Cardiac fibroblast (primary cell): Measurements from ENCODE around the gene TRAF3.
A peak's percentile ranks its signal among the peaks of the same experiment; 100 is the strongest.
"Not testable (repeated sequence)": the region's sequence is repeated elsewhere in the genome, so short reads cannot be mapped to it uniquely, and the experiment has no call there.

Experiments used
- DNase-seq, 2 donors: peaks; one replicate each; pipeline versions ENCODE4 v3.0.0 to v3.0.0-alpha.2; 2010; ENCODE audit warnings: low read depth in 2 of 2
- H3K4me3 ChIP-seq, 2 donors: replicated peaks in 1 of 2; 1 replicate in 1 of 2; 2 replicates in 1 of 2; pipeline ENCODE4 v1.5.1; 2011; ENCODE audit warnings: low read depth in 2 of 2, low read length in 2 of 2, mild to moderate bottlenecking in 2 of 2, moderate library complexity in 1 of 2
- TF ChIP-seq, protein P1 (sequence below): IDR thresholded peaks from one replicate; pipeline ENCODE4 v1.5.1; 2011; ENCODE audit warnings: low read depth, mild to moderate bottlenecking, low read length, inconsistent platforms

The TRAF3 gene

DNA sequence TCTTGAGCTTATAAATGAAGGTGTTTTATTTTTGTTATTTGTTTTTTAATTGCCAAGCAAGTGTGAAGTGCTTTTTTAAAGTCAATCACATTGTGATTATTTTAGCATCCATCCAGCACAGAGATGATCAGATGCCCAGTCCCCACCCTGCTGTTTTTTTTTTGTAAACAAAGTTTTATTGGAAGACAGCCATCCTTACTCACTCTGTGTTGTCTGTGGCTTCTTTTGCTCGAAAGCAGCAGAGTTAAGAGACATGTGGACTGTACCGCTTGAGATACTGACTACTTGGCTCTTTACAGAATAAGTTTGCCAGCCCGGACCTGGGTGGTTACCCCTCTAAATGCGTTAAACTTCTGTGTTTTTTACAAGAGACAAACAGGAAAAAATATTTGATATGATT, 114.3 kb downstream of the TRAF3 start:
- TF ChIP-seq, protein P1, sequence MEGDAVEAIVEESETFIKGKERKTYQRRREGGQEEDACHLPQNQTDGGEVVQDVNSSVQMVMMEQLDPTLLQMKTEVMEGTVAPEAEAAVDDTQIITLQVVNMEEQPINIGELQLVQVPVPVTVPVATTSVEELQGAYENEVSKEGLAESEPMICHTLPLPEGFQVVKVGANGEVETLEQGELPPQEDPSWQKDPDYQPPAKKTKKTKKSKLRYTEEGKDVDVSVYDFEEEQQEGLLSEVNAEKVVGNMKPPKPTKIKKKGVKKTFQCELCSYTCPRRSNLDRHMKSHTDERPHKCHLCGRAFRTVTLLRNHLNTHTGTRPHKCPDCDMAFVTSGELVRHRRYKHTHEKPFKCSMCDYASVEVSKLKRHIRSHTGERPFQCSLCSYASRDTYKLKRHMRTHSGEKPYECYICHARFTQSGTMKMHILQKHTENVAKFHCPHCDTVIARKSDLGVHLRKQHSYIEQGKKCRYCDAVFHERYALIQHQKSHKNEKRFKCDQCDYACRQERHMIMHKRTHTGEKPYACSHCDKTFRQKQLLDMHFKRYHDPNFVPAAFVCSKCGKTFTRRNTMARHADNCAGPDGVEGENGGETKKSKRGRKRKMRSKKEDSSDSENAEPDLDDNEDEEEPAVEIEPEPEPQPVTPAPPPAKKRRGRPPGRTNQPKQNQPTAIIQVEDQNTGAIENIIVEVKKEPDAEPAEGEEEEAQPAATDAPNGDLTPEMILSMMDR = no peak
- peak; percentile 58 to 59 for DNase-seq
- H3K4me3 ChIP-seq = no peak overlapping the region

DNA sequence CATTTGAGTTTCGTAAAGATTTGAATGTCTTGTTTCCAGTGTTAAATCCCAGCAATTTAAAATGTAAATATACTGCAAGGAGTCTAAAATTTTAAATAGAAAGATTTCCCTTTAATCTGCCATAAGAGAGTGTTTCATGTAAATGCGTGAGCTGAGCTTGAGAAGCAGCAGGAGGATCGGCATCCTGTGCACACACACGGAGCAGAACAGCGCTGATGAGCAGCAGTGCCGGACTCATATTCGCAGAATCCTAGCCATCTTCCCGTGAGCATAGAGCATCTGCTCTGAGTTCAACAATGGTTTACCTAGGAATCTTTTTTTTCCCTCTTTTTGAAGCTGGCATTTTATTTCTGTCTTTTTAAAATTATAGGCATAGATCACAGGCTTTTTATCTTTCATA, 115.4 kb downstream of the TRAF3 start:
- H3K4me3 ChIP-seq = no peak overlapping the region
- no peak for DNase-seq
- TF ChIP-seq, protein P1 = no peak

GRCh38 chr14:102893452-102893851, 116.2 kb downstream of the TRAF3 start:
- H3K4me3 ChIP-seq = no peak overlapping the region
- TF ChIP-seq, protein P1 = no peak
- peak; percentile 93 to 96 for DNase-seq

- not testable (repeated sequence) for H3K4me3 ChIP-seq, DNase-seq
These were observed 119.5 kb downstream of the TRAF3 start for GRCh38 chr14:102896735-102897134.

GRCh38 chr14:102897299-102898027, 120.2 kb downstream of the TRAF3 start:
- TF ChIP-seq, protein P1 = no peak
- no peak overlapping the region for H3K4me3 ChIP-seq
- DNase-seq = no peak

- DNase-seq = no peak
- no peak overlapping the region for H3K4me3 ChIP-seq
- TF ChIP-seq, protein P1 = no peak
These were observed 121.0 kb downstream of the TRAF3 start for GRCh38 chr14:102898298-102898697.

DNA sequence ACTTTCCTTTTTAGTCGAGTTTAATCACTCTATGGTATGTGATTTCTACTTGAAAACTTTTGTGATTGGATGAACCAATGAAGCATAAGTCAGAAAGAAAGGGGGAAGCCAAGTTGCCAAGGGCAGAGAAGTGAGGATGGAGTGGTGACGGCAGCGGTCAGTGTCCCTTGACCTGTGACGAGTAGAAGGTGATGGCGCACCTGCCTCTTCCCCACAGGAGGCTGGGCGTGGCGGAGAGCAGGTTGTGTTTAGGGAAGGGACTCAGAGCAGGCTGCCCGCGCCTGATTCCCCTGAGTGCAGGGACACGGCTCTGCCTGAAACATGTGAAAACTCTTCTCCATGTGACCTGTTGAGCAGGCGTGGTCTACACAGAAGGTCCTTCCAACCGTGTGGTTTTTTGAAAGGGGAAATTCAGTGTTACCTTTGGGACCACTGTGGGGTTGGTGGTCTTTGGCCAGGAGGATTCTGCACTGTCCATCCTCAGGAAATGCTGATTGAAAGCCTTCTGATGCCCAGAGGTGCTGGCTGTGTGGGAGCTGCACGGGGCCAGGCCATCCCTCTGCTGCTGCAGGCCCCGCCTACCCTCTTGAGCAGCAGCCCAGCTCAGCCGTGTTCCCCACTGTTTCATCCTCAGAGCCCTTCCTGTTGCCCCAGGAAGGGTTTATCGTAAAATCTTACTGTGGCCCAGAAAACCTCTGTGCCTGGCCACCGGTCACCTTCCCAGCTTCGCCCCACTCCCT, 121.7 kb downstream of the TRAF3 start:
- H3K4me3 ChIP-seq = no peak overlapping the region
- TF ChIP-seq, protein P1 = no peak
- DNase-seq = no peak
